ENCODE results near the gene SLC38A4.

Gene SLC38A4

DNA sequence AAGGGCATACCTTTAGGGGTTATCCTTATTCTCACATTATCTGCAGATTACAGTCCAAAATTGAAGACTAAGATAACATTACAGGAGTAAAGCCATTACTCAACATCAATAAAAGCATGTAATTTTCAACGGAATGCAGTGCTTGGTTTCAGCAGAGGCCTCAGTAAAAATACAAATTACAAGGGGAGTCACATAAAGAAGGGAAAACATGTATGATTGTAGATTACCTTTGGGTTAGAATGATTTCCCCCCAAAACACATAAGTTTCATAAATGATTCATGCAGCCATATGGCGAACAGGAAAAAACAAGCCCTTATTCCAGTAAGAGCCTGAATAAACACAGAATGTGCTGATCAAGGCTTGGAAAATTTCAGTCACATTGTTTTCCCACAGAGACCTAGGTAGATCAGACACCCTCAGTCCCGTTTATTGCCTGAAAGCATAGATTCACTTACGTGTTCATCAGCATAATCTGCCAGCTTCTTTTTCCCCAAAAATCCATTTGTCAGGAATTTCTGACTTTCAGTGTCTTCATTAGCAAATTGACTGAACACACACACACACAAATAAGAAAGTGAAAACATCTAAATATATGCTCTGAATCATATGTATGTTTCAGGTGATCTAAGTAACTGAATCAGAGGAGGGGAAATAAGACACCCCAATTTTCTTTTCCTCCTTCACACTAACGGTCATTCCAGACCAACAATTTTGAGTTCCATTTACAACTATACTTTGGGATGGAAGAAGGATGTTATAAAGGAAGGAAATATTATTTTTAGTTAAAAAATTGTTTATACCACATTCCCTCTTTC is 37.5 kb downstream of the SLC38A4 start:
- Mint-ChIP-seq H3K36me3 (ENCODE audit: low read depth) (no peaks in the 10 kb centered on the region), H3K4me3 (no peak overlapping the region), H3K27me3 (ENCODE audit: low read depth, poor library complexity) (no peaks in the 10 kb centered on the region), H3K4me1 (no peaks in the 10 kb centered on the region), H3K9me3 (peaks cover 2% of the 10 kb centered on the region), H3K27ac (no peak overlapping the region)
- DNase-seq = no peak
- TF ChIP-seq, protein P1, sequence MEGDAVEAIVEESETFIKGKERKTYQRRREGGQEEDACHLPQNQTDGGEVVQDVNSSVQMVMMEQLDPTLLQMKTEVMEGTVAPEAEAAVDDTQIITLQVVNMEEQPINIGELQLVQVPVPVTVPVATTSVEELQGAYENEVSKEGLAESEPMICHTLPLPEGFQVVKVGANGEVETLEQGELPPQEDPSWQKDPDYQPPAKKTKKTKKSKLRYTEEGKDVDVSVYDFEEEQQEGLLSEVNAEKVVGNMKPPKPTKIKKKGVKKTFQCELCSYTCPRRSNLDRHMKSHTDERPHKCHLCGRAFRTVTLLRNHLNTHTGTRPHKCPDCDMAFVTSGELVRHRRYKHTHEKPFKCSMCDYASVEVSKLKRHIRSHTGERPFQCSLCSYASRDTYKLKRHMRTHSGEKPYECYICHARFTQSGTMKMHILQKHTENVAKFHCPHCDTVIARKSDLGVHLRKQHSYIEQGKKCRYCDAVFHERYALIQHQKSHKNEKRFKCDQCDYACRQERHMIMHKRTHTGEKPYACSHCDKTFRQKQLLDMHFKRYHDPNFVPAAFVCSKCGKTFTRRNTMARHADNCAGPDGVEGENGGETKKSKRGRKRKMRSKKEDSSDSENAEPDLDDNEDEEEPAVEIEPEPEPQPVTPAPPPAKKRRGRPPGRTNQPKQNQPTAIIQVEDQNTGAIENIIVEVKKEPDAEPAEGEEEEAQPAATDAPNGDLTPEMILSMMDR (IDR thresholded peaks at IDR 0.05) = no peak

DNA sequence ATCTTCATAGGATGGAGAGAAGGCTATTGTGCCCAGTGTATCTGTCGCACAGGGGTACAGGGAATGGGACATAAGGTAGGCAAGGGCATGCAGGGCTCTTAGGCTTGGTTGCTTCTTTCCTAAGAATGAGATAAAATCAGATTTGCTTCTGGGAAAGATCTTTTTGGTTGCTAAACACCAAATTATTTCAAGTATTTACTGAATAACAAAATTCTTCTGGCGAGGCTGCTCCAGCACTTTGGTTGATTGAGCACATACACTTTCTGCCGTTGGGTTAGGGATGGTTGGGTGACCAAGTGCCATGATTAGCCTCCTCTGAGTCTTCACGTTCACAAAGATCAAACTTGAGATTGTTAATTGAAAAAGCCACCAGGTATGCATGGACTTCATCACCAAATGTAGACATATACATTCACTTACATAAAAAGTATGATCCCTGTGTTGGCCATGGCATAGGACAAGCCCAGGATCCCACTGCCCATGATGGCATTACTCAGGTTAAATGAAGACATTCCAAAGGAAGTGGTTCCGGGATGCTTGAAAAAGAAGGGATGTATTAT is 38.2 kb downstream of the SLC38A4 start:
- Mint-ChIP-seq H3K4me3 (no peak overlapping the region), H3K9me3 (no peaks in the 10 kb centered on the region), H3K27me3 (ENCODE audit: low read depth, poor library complexity) (no peaks in the 10 kb centered on the region), H3K4me1 (no peaks in the 10 kb centered on the region), H3K27ac (no peak overlapping the region), H3K36me3 (ENCODE audit: low read depth) (no peaks in the 10 kb centered on the region)
- TF ChIP-seq, protein P1 (IDR thresholded peaks at IDR 0.05) = no peak
- DNase-seq = no peak

DNA sequence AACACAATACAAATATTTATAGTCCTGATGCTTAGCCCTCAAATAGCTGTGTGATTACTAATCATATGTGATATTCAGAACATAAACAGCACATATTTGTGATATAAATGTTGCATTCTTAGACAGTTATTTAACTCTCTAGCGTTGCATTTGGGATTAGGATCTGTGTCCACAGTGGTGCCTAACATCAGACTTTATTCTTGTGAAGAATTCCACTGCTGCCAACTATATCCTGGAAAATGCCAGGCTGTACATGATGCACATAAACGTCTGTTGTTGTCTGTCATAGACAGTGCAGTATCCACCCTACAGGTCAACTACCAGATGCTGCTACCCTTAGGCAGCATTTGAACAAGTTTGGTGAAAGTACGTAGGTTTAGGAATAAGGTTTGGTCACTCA is 39.0 kb downstream of the SLC38A4 start:
- no peaks in the 10 kb centered on the region for H3K27me3 Mint-ChIP-seq (ENCODE audit: low read depth, poor library complexity)
- H3K36me3 Mint-ChIP-seq (ENCODE audit: low read depth) = no peaks in the 10 kb centered on the region
- H3K27ac Mint-ChIP-seq = no peak overlapping the region
- TF ChIP-seq, protein P1 (IDR thresholded peaks at IDR 0.05) = no peak
- no peaks in the 10 kb centered on the region for H3K4me1 Mint-ChIP-seq
- H3K4me3 Mint-ChIP-seq = no peak overlapping the region
- H3K9me3 Mint-ChIP-seq = no peaks in the 10 kb centered on the region
- DNase-seq = no peak

DNA sequence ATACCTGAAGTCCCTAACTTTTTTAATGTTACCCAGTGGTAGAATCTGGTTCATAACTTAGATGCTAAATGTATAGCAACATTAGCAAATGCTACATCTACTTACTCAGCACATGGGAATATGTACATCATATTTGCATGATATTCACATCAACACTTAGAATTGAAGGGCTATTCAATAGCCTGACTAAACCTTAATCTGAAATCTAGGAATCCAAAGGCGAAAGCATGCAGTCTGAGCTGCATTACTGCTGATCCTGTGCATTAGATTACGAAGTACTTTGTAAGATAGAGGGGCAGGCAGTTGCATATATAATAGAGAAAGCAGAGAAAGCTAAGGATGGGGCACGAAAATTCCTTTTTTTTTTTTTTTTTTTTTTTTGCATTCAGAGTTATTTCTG is 40.4 kb downstream of the SLC38A4 start:
- no peaks in the 10 kb centered on the region for H3K9me3 Mint-ChIP-seq
- no peaks in the 10 kb centered on the region for H3K27me3 Mint-ChIP-seq (ENCODE audit: low read depth, poor library complexity)
- TF ChIP-seq, protein P1 (IDR thresholded peaks at IDR 0.05) = no peak
- H3K36me3 Mint-ChIP-seq (ENCODE audit: low read depth) = no peaks in the 10 kb centered on the region
- no peak for DNase-seq
- no peak overlapping the region for H3K27ac Mint-ChIP-seq
- no peaks in the 10 kb centered on the region for H3K4me1 Mint-ChIP-seq
- H3K4me3 Mint-ChIP-seq = no peak overlapping the region

DNA sequence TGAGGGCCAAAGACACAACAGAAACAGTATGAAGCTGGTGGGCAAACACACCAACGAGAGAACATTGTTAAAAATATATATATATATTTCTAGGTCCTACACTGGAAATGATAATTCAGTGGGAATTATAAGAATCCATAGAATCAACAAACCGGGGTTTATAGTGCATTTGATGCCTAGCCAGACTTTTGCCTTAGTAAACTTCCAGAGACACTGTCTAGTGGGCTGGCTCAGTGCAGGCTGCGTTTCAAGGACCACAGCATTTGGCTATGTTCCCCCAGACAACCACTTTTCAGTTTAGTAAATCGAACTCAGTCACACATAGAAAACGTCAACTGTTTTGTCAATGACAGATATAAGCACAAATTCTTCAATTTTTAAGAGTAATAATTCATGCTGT is 41.9 kb downstream of the SLC38A4 start:
- Mint-ChIP-seq H3K36me3 (ENCODE audit: low read depth) (no peaks in the 10 kb centered on the region), H3K9me3 (no peaks in the 10 kb centered on the region), H3K27ac (no peak overlapping the region), H3K4me3 (no peak overlapping the region), H3K4me1 (no peaks in the 10 kb centered on the region), H3K27me3 (ENCODE audit: low read depth, poor library complexity) (no peaks in the 10 kb centered on the region)
- no peak for DNase-seq
- TF ChIP-seq, protein P1 (IDR thresholded peaks at IDR 0.05) = no peak

DNA sequence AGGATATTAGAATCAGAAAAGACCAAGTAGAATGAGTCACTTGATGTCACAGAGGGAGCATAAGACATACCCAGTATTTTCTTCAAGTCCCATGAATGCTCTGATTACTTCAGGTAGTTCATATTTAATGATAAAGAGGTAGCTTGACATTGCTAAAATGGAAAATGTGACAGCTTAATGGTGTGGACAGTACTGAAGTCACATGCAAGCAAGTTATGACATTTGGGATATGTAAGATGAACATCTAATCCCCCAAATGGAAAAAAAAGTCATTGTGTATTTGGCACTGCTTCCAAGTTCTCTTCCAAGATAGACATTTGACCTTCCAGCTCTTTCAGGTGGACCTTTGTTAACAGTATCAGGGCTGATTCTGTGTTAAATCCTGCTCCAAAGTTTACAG is 45.9 kb downstream of the SLC38A4 start:
- Mint-ChIP-seq H3K9me3 (no peaks in the 10 kb centered on the region), H3K36me3 (ENCODE audit: low read depth) (no peaks in the 10 kb centered on the region), H3K4me3 (no peak overlapping the region), H3K27ac (no peak overlapping the region), H3K4me1 (peaks cover 2% of the 10 kb centered on the region), H3K27me3 (ENCODE audit: low read depth, poor library complexity) (no peaks in the 10 kb centered on the region)
- no peak for DNase-seq
- TF ChIP-seq, protein P1 (IDR thresholded peaks at IDR 0.05) = no peak

Measured in nephron progenitor cell (in vitro differentiated cells).